GM10266 (cell line): ENCODE measurements around the gene WAC.

Experiments
- DNase-seq: peaks from one replicate; pipeline ENCODE4 v3.0.0; 2012; ENCODE audit errors: extremely low spot score
- TF ChIP-seq, protein P1 (sequence below): IDR thresholded peaks from 2 replicates; pipeline ENCODE4 v1.5.1; 2012; ENCODE audit warnings: mild to moderate bottlenecking, low read depth; ENCODE audit not compliant: control insufficient read depth, insufficient read depth; ENCODE audit errors: missing control alignments

WAC gene

DNA sequence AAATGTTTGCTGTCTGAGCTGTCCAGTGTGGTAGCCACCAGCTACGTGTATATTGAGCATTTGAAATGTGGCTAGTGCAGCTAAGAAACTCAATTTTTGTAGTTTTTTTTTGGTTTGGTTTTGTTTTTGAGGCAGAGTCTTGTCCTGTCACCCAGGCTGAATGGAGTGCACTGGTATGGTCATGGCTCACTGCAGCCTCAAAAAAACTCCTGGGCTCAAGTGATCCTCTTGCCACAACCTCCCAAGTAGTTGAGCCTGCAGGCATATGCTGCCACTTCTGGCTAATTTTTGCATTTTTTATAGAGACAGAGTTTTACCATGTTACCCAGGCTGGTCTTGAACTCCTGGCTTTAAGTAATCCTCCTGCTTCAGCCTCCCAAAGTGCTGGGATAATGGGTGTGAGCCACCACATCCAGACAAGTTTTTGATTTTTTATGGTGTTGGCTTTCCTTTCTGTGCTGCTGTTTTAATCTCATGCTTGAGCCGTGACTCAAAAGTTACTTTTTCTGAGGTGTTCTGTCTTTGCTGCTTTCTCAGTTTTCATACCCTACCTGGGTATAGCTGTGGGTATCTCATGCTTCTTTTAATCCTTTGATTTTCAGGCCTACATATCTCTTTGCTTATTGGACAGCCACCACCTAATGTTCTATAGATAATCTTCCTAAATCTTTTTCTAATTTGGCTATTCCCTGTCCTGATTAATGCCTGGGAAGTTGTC lies 16.0 kb downstream of the WAC start:
- TF ChIP-seq, protein P1, sequence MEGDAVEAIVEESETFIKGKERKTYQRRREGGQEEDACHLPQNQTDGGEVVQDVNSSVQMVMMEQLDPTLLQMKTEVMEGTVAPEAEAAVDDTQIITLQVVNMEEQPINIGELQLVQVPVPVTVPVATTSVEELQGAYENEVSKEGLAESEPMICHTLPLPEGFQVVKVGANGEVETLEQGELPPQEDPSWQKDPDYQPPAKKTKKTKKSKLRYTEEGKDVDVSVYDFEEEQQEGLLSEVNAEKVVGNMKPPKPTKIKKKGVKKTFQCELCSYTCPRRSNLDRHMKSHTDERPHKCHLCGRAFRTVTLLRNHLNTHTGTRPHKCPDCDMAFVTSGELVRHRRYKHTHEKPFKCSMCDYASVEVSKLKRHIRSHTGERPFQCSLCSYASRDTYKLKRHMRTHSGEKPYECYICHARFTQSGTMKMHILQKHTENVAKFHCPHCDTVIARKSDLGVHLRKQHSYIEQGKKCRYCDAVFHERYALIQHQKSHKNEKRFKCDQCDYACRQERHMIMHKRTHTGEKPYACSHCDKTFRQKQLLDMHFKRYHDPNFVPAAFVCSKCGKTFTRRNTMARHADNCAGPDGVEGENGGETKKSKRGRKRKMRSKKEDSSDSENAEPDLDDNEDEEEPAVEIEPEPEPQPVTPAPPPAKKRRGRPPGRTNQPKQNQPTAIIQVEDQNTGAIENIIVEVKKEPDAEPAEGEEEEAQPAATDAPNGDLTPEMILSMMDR = no peak
- DNase-seq = no peak

DNA sequence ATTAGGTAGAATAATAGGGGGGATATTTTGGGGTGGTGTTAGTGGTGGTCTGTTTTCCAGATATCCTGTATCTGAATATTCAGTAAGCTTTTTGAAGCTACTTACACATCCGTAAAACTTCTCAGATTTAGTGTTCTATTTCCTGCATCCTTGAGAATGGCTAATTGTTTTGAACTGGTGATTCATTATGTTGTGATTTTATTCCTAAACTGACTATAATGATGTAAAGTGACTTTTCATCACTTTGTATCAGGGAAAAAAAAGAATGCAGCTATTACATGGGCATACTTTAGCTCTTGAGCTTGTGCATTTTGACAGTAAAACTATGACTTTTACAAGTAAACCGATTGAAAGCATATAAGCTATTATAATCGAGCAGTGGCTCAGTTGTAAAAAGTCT lies 18.2 kb downstream of the WAC start:
- DNase-seq = no peak
- TF ChIP-seq, protein P1 = no peak

DNA sequence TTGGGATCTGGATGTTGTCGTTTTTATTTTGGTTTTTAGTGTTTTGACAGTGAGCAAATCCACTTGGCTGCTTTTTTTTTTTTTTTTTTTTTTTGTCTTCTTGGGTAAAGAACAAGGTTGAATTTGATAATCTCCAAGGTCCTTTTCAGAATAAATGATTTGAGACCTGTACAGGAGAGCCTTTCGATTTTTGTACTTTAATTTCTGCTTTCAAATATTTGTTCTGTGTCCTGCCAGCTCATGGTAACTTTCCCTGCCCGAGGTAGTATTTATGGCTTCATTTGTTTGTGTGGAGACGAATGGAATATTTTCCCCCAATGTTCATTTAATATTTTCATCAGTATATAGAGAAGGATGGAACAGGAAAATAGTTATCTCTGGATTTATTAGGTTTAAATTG lies 19.9 kb downstream of the WAC start:
- no peak for DNase-seq
- TF ChIP-seq, protein P1 = no peak

DNA sequence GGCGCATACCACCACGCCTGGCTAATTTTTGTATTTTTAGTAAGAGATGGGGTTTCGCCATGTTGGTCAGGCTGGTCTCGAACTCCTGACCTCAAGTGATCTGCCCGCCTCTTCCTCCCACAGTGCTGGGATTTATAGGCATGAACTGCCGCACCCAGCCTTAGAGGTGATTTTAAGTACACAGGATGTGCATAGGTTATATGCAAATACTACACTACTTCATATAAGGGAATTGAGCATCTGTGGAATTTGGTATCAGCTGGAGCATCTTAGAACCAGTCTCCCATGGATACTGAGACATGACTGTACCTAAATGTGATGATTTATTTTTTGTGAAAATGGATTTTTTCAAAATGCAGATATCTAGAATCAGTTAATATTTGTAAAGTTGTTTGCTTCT lies 21.1 kb downstream of the WAC start:
- TF ChIP-seq, protein P1 = no peak
- DNase-seq = no peak

DNA sequence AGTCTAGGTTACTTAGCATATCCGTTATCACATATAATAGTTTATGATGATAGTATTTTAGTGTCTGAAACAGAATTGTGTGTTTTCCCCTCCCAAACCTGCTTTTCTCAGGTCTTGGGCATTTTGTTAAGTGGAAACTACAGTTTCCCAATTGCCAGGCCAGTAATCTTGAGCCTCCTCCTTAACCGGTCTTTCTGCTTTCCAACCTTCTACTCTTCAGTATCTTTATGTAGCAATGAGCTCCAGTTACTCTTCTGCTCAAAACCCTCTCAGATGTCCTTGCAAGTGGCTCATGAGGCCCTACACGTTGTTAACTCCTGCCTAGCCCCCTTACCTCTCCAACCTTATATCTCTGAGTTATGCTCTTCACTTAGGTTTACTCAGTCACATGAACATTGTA lies 22.0 kb downstream of the WAC start:
- DNase-seq = no peak
- TF ChIP-seq, protein P1 = no peak

DNA sequence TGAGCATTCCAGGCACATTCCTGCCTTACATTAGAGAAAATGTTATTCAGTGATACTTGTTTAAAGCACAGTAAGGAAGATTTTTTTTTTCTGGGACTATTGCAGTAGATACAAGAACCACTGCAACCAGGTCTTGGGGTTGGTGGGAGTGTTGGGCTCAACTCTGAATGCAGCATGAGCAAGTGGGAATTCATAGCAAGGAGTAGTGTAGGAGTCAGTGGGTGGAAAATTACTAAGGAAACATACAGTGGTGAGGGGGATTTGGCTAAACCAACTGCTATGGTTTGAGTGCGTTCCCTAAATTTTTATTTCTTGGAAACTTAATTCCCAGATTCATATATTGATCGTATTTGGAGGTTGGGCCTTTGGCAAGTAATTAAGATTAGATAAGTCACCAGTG lies 22.4 kb downstream of the WAC start:
- TF ChIP-seq, protein P1 = no peak
- DNase-seq = no peak

DNA sequence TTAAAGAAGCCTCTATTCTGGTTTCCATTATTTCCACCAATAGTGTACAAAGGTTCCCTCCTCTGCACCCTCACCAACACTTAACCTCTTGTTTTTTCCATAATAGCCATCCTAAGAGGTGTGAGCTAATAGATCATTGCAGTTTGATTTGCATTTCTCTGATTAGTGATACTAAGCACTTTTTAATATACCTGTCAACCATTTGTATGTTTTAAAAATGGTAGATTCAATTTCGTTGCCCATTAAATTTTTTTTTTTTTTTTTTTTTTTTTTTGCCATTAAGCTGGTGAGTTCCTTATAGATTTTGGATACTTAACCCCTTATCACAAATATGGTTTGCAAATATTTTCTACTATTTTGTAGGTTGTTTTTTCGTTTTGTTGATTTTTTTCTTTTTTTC lies 23.2 kb downstream of the WAC start:
- no peak for DNase-seq
- TF ChIP-seq, protein P1 = no peak
